HG03378 (cell line): ENCODE results near the gene MBNL3.

Source experiments
- ATAC-seq: cut with Tn5 transposase; IDR thresholded peaks from one replicate; pipeline ENCODE4 v1.9.1; 2021; ENCODE audit warnings: mild to moderate bottlenecking, moderate library complexity; ENCODE audit not compliant: unreplicated experiment

Gene MBNL3

GRCh38 chrX:132425744-132426318 is 63.0 kb downstream of the MBNL3 start:
- no peak for ATAC-seq

DNA sequence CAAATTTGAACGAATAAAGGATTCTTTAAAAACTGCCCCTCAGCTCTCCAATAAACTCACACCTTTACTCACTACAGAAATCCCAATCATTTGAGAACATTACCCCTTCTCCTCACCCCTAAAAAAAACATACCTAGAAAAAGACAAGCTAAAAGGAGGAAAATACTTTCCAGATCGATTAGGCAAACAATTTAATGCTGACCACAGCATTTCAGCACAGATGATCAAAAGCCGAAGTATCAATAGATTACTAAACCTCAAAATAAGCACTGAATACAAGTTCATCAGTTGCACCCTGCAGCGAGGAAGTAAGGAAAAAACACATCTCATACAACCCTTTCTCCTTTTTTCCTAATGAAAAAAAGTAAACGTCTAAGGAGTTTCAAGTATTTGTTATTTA is 65.5 kb downstream of the MBNL3 start:
- no peak for ATAC-seq

DNA sequence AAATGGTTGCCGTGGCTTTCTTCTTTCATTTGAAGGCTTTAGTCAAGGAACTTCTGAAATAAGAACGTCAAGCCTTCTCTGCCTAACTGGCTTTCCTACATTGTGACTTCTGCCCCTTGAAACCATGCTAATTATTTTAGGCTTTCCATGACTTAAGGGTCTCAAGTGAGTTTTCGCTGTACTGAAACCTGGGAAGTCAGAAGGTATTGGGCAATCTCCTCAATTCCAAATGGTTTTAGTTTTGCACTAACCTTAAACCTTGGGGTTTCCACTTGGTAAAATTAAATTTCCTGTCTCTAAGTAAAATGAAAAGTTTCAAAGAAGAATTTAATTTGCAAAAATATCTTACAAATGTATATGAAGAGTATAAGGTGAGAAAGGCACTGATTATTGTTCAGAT is 73.8 kb downstream of the MBNL3 start:
- no peak for ATAC-seq

GRCh38 chrX:132414404-132414803 is 74.4 kb downstream of the MBNL3 start:
- ATAC-seq: no peak

- ATAC-seq: no peak
Observed at GRCh38 chrX:132413459-132413858, 75.4 kb downstream of the MBNL3 start.

DNA sequence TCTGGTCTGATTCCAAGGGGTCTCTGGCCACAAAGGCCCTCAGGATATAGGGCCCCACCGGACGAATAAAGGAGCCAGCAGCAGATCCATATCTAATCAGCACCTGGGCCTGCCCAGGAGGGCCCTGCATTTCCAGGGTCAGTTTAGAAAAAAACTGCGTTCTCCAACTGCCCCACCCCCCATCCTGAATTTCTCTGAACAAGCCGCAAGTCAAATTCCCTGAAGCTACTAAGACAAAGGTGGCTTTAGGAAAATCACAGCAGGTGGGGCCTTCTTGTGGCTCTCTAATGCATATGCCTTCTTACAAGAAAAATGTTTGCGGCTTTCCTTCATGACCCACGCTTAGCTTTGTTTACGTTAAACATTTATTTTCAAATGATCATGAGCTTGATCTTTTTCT is 76.6 kb downstream of the MBNL3 start:
- no peak for ATAC-seq

DNA sequence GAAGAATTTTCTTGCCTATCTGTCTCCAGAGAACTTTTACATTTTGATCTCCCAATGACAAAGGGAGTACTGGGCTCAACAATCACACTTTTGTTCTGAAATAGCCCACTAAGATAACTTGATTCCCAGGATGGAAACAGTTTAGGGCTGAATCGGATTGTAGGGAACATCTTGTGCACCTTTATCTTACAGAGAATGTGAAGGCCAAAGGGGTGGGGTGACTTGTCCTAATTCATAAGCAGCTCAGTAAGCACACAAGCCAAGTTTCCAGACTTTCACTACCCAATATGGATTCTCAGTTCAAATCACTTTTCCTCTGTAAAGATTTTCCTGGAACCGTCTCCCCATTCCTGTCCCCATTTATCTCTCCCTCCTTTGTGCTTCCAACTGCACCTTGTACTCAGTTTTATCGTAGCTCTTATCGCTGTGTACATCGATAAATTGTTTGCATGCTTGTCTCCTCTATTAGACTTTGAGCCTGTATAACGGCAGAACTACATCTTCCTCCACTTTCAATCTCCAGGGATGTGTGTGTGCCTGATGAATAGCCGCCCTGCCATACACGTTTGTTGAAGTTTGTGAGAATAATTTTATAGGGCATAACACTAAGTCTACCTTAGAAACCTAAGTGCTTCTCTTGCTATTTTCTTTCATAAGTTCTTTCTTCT is 77.4 kb downstream of the MBNL3 start:
- no peak for ATAC-seq

DNA sequence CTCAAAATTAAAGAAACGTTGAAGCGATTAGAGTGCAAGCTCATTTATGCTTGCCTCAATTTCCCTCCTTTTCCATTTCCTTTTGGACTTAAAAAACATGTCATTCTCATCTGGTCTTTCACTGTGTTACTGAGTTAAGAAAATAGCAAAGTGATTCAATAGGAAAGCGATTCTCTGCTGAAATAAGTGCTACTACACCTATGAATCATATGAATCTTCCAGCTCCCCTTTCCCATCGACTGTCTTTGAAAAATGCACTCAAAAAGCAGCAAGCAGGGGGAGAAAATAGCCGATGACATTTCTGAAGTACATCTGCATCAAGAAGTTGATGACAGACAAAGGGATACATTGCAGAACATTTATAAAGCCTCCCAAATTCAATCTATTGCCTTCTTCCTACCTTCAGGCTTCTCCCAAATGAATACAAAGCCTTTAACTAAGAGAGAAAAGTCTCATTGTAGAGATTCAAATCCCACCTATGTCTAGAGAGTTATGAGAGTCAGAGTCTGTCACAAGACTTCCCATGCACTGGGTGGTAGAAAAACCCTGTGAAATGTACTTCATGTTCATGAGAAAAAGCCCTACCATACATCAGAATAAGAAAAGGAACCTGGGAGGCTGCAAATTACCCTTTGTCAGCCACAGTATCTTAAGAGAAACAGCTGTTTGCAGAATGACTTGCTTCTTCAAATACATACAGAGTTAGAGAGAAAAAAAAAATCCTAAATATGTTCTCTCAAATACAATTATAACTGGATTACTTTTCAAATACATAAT is 78.9 kb downstream of the MBNL3 start:
- no peak for ATAC-seq

GRCh38 chrX:132407691-132408090 is 81.1 kb downstream of the MBNL3 start:
- ATAC-seq: no peak

DNA sequence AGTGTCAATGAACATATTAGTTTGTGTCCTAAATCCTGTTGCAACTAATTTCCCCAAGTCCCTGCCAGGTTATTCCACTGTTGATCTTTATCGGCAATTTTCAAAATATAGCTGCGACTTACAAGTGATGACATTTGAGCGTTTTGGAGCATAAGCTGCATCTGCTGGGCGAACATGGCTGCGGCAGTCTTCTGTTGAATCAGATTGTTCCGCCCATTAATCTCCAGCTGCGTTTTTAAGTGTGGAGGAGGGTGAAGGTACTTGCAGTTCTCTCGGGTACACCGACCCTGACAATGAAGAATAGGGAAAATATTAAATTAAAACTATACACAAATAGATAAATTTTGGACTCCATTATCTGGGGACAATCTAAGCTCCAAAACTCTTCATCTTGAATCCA is 82.7 kb downstream of the MBNL3 start:
- no peak for ATAC-seq

DNA sequence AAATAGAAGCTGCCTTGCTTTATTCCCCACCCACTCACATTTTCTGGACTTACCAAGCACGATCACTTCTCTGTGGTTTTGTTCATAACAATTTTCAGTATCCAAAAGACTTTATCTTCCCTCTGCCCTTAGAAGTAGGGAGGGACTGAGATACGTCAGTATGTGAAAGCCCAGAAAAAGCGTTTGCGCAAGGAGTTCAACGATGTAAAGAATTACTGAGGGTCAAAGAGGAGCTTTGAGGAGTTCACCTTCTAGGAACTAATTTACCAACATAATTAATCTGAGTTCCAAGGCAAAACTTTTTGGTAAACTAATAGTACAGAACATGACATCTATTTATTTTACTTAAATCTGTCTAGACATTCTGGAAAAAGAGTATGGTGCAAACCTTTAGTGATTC is 84.6 kb downstream of the MBNL3 start:
- no peak for ATAC-seq

DNA sequence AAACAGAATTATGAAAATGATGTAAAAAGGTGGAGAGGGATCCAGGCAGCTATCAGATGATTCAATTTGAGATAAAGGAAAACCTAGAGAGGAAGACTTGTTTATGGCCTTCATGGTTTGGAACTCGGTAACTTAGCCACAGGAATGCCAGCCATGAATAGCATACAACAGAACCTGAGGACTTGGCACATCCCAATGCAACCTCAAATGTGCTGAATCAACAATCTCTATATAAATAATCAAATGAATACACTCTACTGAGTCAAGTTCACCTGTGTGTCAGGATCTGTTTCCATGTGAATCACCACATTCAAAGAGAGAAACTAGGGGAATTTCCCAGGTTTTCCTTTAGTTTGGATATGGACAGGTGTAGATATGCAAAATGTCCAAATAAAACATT is 86.9 kb downstream of the MBNL3 start:
- ATAC-seq: no peak

GRCh38 chrX:132400706-132401105 is 88.1 kb downstream of the MBNL3 start:
- ATAC-seq: no peak

DNA sequence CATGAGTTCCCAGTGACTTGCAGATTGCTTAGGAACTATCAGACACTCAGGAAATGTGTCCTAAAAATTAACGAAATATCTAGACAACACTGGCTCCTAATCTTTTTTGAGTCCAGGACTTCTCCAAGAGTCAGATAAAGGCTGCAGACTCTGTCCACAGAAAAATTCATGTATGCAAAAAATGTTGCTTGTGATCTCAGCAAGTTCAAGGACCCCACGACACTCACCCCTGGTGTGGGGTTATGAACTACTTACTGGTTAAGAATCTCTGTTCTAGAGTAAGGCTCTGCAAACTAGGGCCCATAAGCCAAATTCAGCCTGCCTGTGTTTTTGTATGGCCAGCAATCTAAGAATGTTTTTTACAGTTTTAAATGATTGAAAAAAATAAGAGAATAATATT is 93.2 kb downstream of the MBNL3 start:
- no peak for ATAC-seq

GRCh38 chrX:132395026-132395425 is 93.8 kb downstream of the MBNL3 start:
- no peak for ATAC-seq

DNA sequence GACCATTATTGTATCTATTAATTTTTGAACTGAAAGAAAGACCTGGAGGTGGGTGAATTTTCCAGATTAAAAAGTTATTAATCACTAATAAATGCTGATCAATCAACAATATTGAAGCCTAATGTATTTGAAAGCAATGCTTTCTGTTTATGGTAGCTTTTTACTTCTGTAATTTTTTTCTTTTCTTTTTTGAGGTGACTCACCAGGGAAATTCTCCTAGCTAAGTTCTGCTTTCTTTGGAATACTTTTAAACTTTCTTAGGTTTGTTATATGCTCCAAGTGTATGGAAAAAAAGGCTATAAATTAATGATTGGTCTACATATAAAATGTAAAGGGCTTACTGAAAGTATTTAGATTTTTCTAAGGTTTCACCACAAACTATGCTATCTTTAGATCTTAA is 94.2 kb downstream of the MBNL3 start:
- ATAC-seq: no peak

- no peak for ATAC-seq
Observed at GRCh38 chrX:132393992-132394391, 94.8 kb downstream of the MBNL3 start.

- ATAC-seq: no peak
Observed at GRCh38 chrX:132393485-132393884, 95.4 kb downstream of the MBNL3 start.

DNA sequence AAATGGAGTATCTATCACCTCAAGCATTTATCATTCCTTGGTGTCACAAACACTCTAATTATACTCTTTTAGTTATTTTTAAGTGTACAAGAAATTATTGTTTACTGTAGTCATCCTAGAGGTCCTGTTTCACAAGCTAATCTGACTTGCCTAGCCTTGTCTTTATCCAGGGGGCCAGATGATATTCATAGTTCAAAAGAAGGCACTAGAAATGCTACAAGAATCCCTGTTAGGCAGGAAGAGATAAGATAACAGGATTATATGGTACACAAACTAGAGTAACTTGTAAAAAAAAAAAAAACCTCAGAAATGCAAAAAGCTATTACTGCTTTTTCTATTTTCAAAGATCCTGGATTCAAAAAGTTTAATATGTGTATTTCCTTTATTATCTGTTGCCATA is 95.8 kb downstream of the MBNL3 start:
- ATAC-seq: no peak

- ATAC-seq: no peak
Observed at GRCh38 chrX:132390792-132391191, 98.0 kb downstream of the MBNL3 start.

DNA sequence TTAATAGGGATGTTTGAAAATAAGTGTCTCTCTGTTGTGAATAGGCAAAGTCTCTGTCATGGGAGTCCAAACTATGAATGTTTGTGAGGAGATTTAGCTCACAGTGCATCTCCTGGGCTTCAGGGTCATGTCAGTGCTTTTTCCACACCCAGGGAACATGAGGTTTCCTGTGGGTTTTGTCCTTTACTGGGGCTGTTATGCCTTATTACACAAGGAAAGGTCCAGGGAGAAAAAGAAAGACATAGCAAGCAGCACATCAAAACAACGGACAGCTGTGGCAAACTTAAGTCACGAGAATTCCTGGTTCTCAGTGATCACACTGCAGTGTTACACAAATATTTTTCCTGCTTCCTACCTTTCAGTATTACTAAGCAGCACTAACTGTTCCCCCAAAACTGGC is 99.4 kb downstream of the MBNL3 start:
- no peak for ATAC-seq

DNA sequence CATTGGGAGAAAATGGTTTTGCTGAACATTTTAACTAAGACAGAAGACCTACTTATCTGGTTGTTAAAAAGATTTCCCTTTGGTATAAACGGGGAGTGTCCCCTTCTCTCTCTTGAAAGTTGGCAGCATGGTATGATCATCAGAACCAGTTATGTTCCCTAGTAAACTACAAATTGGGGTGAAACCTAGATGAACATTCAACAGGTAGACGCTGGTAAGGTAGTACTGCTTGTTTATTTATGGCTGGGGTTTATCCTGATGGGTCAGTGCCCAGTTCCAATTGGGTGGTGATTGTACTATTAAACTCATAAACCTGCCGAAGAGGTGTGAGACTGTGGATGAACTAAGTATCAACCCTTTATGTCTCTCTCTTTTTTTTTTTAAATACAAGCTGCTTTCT is 100.5 kb downstream of the MBNL3 start:
- no peak for ATAC-seq
